GM23338 (cell line): ENCODE data around the gene SMG6. TPM values are rescaled to one million over a fixed set of nuclear protein-coding genes. Genes with fewer than 3 reads are reported as not detected.

ENCODE experiments used
- ATAC-seq: fragments of 200-7000 bp; cut with Tn5 transposase; 3 replicates; pipeline ENCODE4 v1.9.1; 2020
- DNase-seq: peaks from one replicate; pipeline ENCODE4 v3.0.0-alpha.2; 2015; ENCODE audit warnings: low spot score
- H2AFZ ChIP-seq: fragments of 200-600 bp; sonication (generic); 2 replicates; pipeline ENCODE4 v1.8.0; 2016; ENCODE audit warnings: antibody characterized with exemption, mild to moderate bottlenecking, moderate library complexity
- H3F3A ChIP-seq: fragments of 200-600 bp; sonication (generic); replicated peaks from 2 replicates; pipeline ENCODE4 v1.8.0; 2017; ENCODE audit warnings: antibody characterized with exemption, mixed run types, low read depth
- H3K27ac ChIP-seq: fragments of 200-600 bp; sonication (generic); 2 replicates; pipeline ENCODE4 v1.6.1; 2016; ENCODE audit warnings: low read depth
- H3K27me3 ChIP-seq: fragments of 200-600 bp; sonication (generic); 2 replicates; pipeline ENCODE4 v1.8.0; 2016; ENCODE audit warnings: mild to moderate bottlenecking, mixed run types, moderate library complexity; ENCODE audit not compliant: insufficient read depth
- H3K36me3 ChIP-seq: fragments of 200-600 bp; sonication (generic); 2 replicates; pipeline ENCODE4 v1.8.0; 2016; ENCODE audit warnings: mild to moderate bottlenecking; ENCODE audit not compliant: insufficient read depth
- H3K4me1 ChIP-seq: fragments of 200-600 bp; sonication (generic); 2 replicates; pipeline ENCODE4 v1.8.0; 2016; ENCODE audit warnings: mild to moderate bottlenecking, moderate library complexity; ENCODE audit not compliant: insufficient read depth
- H3K4me2 ChIP-seq: fragments of 200-600 bp; sonication (generic); 2 replicates; pipeline ENCODE4 v1.7.1; 2017; ENCODE audit warnings: mixed run types
- H3K4me3 ChIP-seq: fragments of 200-600 bp; sonication (generic); 2 replicates; pipeline ENCODE4 v1.6.1; 2016; ENCODE audit warnings: mixed run types
- H3K79me2 ChIP-seq: fragments of 200-600 bp; sonication (generic); replicated peaks from 2 replicates; pipeline ENCODE4 v1.8.0; 2017; ENCODE audit warnings: mild to moderate bottlenecking; ENCODE audit not compliant: insufficient read depth
- H3K9me2 ChIP-seq: fragments of 200-600 bp; sonication (generic); 2 replicates; pipeline ENCODE4 v1.8.0; 2017; ENCODE audit not compliant: insufficient read depth
- H4K20me1 ChIP-seq: fragments of 200-600 bp; sonication (generic); replicated peaks from 2 replicates; pipeline ENCODE4 v1.8.0; 2017; ENCODE audit warnings: mild to moderate bottlenecking; ENCODE audit not compliant: insufficient read depth
- H3K27ac Mint-ChIP-seq: 2 replicates; pipeline ENCODE4 v1.8.0; 2020; ENCODE audit warnings: inconsistent platforms, mild to moderate bottlenecking, moderate library complexity, mixed read lengths
- H3K27me3 Mint-ChIP-seq: 3 replicates; pipeline ENCODE4 v1.8.0; 2022; ENCODE audit warnings: low read depth, mild to moderate bottlenecking, moderate library complexity, mixed read lengths, inconsistent platforms; ENCODE audit not compliant: insufficient read depth, poor library complexity
- H3K36me3 Mint-ChIP-seq: 3 replicates; pipeline ENCODE4 v1.8.0; 2021; ENCODE audit warnings: low read depth, mild to moderate bottlenecking, inconsistent platforms, moderate library complexity, mixed read lengths
- H3K4me1 Mint-ChIP-seq: 3 replicates; pipeline ENCODE4 v1.8.0; 2020; ENCODE audit warnings: mild to moderate bottlenecking, inconsistent platforms, mixed read lengths
- H3K4me3 Mint-ChIP-seq: 3 replicates; pipeline ENCODE4 v1.8.0; 2021; ENCODE audit warnings: moderate library complexity, mild to moderate bottlenecking, inconsistent platforms, mixed read lengths
- H3K9me3 Mint-ChIP-seq: 3 replicates; pipeline ENCODE4 v1.8.0; 2020; ENCODE audit warnings: moderate library complexity, mild to moderate bottlenecking, inconsistent platforms, mixed read lengths
- CREB1 ChIP-seq: fragments of 250-450 bp; sonication (Bioruptor Pico); IDR thresholded peaks from 2 replicates; pipeline ENCODE4 v1.5.0; 2020; ENCODE audit warnings: low read depth, mild to moderate bottlenecking, moderate library complexity
- EZH2 ChIP-seq: fragments of 200-600 bp; sonication (generic); IDR thresholded peaks from one replicate; pipeline ENCODE4 v1.8.0; 2017; ENCODE audit warnings: antibody characterized with exemption, mild to moderate bottlenecking, low read depth; ENCODE audit not compliant: unreplicated experiment
- EZH2phosphoT487 ChIP-seq: fragments of 200-600 bp; sonication (generic); IDR thresholded peaks from one replicate; pipeline ENCODE4 v1.8.1; 2018; ENCODE audit warnings: antibody characterized with exemption; ENCODE audit not compliant: unreplicated experiment
- JUNB ChIP-seq: IDR thresholded peaks from one replicate; pipeline ENCODE4 v1.6.1; 2016; ENCODE audit warnings: antibody characterized with exemption; ENCODE audit not compliant: unreplicated experiment
- NANOG ChIP-seq: IDR thresholded peaks from 2 replicates; pipeline ENCODE4 v1.6.1; 2016; ENCODE audit warnings: antibody characterized with exemption, borderline replicate concordance
- POLR2AphosphoS5 ChIP-seq: IDR thresholded peaks from 2 replicates; pipeline ENCODE4 v1.6.1; 2016; ENCODE audit warnings: antibody characterized with exemption, low read depth
- STAT1 ChIP-seq: IDR thresholded peaks from one replicate; pipeline ENCODE4 v1.6.1; 2016; ENCODE audit warnings: antibody characterized with exemption; ENCODE audit not compliant: unreplicated experiment
- ZNF114 ChIP-seq: fragments of 250-450 bp; sonication (Bioruptor Pico); IDR thresholded peaks from 2 replicates; pipeline ENCODE4 v1.5.0; 2020; ENCODE audit warnings: mild to moderate bottlenecking, moderate library complexity
- ZNF331 ChIP-seq: fragments of 250-450 bp; sonication (Bioruptor Pico); IDR thresholded peaks from 2 replicates; pipeline ENCODE4 v1.5.0; 2020; ENCODE audit warnings: low read depth, mild to moderate bottlenecking, moderate library complexity
- polyA plus RNA-seq: library from polyadenylated mRNA; unstranded; fragments of >200 nt; fragmentation: Nextera tagmentation; extraction: Ambion mirVana; gene quantifications from 2 replicates; pipeline ENCODE4 v1.2.1, GENCODE V29; 2016
- total RNA-seq: library from RNA; depleted of rRNA; stranded (reverse); fragments of >200 nt; shearing (Covaris generic); gene quantifications from 2 replicates; pipeline ENCODE4 v1.2.3, GENCODE V29; 2014
- TF ChIP-seq, protein P1 (sequence below): fragments of 250-450 bp; sonication (Bioruptor Pico); IDR thresholded peaks from 2 replicates; pipeline ENCODE4 v1.5.0; 2020; ENCODE audit warnings: mild to moderate bottlenecking, moderate library complexity
- TF ChIP-seq, protein P2 (sequence below): IDR thresholded peaks from 2 replicates; pipeline ENCODE4 v1.6.1; 2016; ENCODE audit warnings: antibody characterized with exemption
- TF ChIP-seq, protein P3 (sequence below): IDR thresholded peaks from one replicate; pipeline ENCODE4 v1.6.1; 2018; ENCODE audit warnings: antibody characterized with exemption; ENCODE audit not compliant: unreplicated experiment
- TF ChIP-seq, protein P4 (sequence below), 2 experiments: fragments of 200-600 bp in 1 of 2; sonication (generic) in 1 of 2; conservative IDR thresholded peaks; 2 replicates each; pipeline versions ENCODE4 v1.5.1 to v1.6.1; 2016 to 2017; ENCODE audit warnings: antibody characterized with exemption in 2 of 2, low read depth in 2 of 2, mild to moderate bottlenecking in 2 of 2, moderate library complexity in 1 of 2

Gene SMG6
- total and polyA plus RNA-seq, 2 experiments from 2014 or later, result 10.4 to 43.1 TPM

DNA sequence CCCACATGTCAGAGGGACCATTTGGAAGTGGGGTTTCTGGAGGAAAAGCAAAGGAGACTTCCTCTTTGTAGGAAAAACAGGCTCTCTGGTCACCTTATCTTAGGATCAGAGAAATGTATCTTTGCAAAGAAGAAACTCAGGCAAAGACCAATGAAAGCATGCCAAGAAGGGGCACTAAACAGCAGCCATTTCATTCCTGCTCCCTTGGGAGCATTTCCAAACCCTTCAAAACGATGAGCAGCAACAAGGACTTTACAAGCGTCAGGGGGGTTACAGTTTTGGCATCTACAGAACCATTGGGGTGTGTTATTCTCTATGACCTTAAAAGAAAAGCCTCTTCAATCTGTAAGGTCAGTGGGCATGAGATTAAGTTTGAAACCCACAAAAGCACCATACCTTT lies 122.8 kb downstream of the SMG6 start:
- no peaks in the 10 kb centered on the region for H3K79me2 ChIP-seq
- H3K36me3 ChIP-seq, result no peaks in the 10 kb centered on the region
- H3K9me3 Mint-ChIP-seq, result no peaks in the 10 kb centered on the region
- peaks cover 2% of the 10 kb centered on the region for H3K27me3 Mint-ChIP-seq
- H3K27ac ChIP-seq, result no peak overlapping the region
- H3K4me1 Mint-ChIP-seq, result peaks cover 17% of the 10 kb centered on the region
- no peak overlapping the region for H3K27ac Mint-ChIP-seq
- H3K27me3 ChIP-seq, result no peaks in the 10 kb centered on the region
- H3K4me1 ChIP-seq, result 0 out of 2 replicates have a peak, but pooled peaks cover 8% of the 10 kb centered on the region
- H3K9me2 ChIP-seq, result no peaks in the 10 kb centered on the region
- ATAC-seq, result no peak
- H3F3A ChIP-seq, result no peaks in the 10 kb centered on the region
- no peak for DNase-seq
- H2AFZ ChIP-seq, result no peak overlapping the region
- peaks cover 8% of the 10 kb centered on the region for H4K20me1 ChIP-seq
- H3K4me2 ChIP-seq, result no peak overlapping the region
- peaks cover 3% of the 10 kb centered on the region; the same call in 2 of the 3 replicates for H3K36me3 Mint-ChIP-seq
- H3K4me3 ChIP-seq, result no peak overlapping the region
- no peak for TF ChIP-seq JUNB
- no peak for TF ChIP-seq NANOG
- no peak for TF ChIP-seq EZH2phosphoT487
- TF ChIP-seq ZNF114 (CRISPR knock-in tag), result no peak
- no peak for TF ChIP-seq ZNF331
- no peak for TF ChIP-seq STAT1
- TF ChIP-seq, protein P1, sequence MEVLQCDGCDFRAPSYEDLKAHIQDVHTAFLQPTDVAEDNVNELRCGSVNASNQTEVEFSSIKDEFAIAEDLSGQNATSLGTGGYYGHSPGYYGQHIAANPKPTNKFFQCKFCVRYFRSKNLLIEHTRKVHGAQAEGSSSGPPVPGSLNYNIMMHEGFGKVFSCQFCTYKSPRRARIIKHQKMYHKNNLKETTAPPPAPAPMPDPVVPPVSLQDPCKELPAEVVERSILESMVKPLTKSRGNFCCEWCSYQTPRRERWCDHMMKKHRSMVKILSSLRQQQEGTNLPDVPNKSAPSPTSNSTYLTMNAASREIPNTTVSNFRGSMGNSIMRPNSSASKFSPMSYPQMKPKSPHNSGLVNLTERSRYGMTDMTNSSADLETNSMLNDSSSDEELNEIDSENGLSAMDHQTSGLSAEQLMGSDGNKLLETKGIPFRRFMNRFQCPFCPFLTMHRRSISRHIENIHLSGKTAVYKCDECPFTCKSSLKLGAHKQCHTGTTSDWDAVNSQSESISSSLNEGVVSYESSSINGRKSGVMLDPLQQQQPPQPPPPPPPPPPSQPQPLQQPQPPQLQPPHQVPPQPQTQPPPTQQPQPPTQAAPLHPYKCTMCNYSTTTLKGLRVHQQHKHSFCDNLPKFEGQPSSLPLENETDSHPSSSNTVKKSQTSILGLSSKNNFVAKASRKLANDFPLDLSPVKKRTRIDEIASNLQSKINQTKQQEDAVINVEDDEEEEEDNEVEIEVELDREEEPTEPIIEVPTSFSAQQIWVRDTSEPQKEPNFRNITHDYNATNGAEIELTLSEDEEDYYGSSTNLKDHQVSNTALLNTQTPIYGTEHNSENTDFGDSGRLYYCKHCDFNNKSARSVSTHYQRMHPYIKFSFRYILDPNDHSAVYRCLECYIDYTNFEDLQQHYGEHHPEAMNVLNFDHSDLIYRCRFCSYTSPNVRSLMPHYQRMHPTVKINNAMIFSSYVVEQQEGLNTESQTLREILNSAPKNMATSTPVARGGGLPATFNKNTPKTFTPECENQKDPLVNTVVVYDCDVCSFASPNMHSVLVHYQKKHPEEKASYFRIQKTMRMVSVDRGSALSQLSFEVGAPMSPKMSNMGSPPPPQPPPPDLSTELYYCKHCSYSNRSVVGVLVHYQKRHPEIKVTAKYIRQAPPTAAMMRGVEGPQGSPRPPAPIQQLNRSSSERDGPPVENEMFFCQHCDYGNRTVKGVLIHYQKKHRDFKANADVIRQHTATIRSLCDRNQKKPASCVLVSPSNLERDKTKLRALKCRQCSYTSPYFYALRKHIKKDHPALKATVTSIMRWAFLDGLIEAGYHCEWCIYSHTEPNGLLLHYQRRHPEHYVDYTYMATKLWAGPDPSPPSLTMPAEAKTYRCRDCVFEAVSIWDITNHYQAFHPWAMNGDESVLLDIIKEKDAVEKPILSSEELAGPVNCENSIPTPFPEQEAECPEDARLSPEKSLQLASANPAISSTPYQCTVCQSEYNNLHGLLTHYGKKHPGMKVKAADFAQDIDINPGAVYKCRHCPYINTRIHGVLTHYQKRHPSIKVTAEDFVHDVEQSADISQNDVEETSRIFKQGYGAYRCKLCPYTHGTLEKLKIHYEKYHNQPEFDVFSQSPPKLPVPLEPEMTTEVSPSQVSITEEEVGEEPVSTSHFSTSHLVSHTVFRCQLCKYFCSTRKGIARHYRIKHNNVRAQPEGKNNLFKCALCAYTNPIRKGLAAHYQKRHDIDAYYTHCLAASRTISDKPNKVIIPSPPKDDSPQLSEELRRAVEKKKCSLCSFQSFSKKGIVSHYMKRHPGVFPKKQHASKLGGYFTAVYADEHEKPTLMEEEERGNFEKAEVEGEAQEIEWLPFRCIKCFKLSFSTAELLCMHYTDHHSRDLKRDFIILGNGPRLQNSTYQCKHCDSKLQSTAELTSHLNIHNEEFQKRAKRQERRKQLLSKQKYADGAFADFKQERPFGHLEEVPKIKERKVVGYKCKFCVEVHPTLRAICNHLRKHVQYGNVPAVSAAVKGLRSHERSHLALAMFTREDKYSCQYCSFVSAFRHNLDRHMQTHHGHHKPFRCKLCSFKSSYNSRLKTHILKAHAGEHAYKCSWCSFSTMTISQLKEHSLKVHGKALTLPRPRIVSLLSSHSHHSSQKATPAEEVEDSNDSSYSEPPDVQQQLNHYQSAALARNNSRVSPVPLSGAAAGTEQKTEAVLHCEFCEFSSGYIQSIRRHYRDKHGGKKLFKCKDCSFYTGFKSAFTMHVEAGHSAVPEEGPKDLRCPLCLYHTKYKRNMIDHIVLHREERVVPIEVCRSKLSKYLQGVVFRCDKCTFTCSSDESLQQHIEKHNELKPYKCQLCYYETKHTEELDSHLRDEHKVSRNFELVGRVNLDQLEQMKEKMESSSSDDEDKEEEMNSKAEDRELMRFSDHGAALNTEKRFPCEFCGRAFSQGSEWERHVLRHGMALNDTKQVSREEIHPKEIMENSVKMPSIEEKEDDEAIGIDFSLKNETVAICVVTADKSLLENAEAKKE (CRISPR knock-in tag), result no peak
- no peak for TF ChIP-seq EZH2
- TF ChIP-seq, protein P2, sequence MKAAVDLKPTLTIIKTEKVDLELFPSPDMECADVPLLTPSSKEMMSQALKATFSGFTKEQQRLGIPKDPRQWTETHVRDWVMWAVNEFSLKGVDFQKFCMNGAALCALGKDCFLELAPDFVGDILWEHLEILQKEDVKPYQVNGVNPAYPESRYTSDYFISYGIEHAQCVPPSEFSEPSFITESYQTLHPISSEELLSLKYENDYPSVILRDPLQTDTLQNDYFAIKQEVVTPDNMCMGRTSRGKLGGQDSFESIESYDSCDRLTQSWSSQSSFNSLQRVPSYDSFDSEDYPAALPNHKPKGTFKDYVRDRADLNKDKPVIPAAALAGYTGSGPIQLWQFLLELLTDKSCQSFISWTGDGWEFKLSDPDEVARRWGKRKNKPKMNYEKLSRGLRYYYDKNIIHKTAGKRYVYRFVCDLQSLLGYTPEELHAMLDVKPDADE, result no peak
- no peak for TF ChIP-seq CREB1 (CRISPR knock-in tag)
- no peak for TF ChIP-seq POLR2AphosphoS5
- TF ChIP-seq, protein P3, sequence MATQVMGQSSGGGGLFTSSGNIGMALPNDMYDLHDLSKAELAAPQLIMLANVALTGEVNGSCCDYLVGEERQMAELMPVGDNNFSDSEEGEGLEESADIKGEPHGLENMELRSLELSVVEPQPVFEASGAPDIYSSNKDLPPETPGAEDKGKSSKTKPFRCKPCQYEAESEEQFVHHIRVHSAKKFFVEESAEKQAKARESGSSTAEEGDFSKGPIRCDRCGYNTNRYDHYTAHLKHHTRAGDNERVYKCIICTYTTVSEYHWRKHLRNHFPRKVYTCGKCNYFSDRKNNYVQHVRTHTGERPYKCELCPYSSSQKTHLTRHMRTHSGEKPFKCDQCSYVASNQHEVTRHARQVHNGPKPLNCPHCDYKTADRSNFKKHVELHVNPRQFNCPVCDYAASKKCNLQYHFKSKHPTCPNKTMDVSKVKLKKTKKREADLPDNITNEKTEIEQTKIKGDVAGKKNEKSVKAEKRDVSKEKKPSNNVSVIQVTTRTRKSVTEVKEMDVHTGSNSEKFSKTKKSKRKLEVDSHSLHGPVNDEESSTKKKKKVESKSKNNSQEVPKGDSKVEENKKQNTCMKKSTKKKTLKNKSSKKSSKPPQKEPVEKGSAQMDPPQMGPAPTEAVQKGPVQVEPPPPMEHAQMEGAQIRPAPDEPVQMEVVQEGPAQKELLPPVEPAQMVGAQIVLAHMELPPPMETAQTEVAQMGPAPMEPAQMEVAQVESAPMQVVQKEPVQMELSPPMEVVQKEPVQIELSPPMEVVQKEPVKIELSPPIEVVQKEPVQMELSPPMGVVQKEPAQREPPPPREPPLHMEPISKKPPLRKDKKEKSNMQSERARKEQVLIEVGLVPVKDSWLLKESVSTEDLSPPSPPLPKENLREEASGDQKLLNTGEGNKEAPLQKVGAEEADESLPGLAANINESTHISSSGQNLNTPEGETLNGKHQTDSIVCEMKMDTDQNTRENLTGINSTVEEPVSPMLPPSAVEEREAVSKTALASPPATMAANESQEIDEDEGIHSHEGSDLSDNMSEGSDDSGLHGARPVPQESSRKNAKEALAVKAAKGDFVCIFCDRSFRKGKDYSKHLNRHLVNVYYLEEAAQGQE, result no peak
- TF ChIP-seq, protein P4, sequence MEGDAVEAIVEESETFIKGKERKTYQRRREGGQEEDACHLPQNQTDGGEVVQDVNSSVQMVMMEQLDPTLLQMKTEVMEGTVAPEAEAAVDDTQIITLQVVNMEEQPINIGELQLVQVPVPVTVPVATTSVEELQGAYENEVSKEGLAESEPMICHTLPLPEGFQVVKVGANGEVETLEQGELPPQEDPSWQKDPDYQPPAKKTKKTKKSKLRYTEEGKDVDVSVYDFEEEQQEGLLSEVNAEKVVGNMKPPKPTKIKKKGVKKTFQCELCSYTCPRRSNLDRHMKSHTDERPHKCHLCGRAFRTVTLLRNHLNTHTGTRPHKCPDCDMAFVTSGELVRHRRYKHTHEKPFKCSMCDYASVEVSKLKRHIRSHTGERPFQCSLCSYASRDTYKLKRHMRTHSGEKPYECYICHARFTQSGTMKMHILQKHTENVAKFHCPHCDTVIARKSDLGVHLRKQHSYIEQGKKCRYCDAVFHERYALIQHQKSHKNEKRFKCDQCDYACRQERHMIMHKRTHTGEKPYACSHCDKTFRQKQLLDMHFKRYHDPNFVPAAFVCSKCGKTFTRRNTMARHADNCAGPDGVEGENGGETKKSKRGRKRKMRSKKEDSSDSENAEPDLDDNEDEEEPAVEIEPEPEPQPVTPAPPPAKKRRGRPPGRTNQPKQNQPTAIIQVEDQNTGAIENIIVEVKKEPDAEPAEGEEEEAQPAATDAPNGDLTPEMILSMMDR (conservative IDR thresholded peaks at IDR 0.05; ENCODE audit: low read depth in 2 of 2), result no peak
- no peak overlapping the region for H3K4me3 Mint-ChIP-seq
